Sigmoid colon (tissue), 7 donors: ENCODE measurements around the gene PPIP5K2. TPM values are rescaled to one million over a fixed set of nuclear protein-coding genes. Genes with fewer than 3 reads are reported as not detected.
"Not testable (repeated sequence)": the region's sequence is repeated elsewhere in the genome, so short reads cannot be mapped to it uniquely, and the experiment has no call there.

Experiments used
- DNase-seq: peaks from one replicate; pipeline ENCODE4 v3.0.0-alpha.2; 2019
- H3K27ac ChIP-seq, 4 donors: fragments of 200-600 bp; sonication (generic); one replicate each; pipeline ENCODE4 v1.5.1; 2016 to 2019; ENCODE audit warnings: mild to moderate bottlenecking in 1 of 4
- H3K27me3 ChIP-seq, 3 donors: fragments of 200-600 bp; sonication (generic); one replicate each; pipeline ENCODE4 v1.5.1; 2019; ENCODE audit warnings: mild to moderate bottlenecking in 1 of 3
- H3K36me3 ChIP-seq, 4 donors: fragments of 200-600 bp; sonication (generic); one replicate each; pipeline ENCODE4 v1.5.1; 2016 to 2019
- H3K4me1 ChIP-seq, 4 donors: fragments of 200-600 bp; sonication (generic); one replicate each; pipeline ENCODE4 v1.5.1; 2017 to 2019
- H3K4me3 ChIP-seq, 4 donors: fragments of 200-600 bp; sonication (generic); one replicate each; pipeline ENCODE4 v1.5.1; 2017 to 2019; ENCODE audit warnings: mild to moderate bottlenecking in 2 of 4, moderate library complexity in 1 of 4
- H3K9me3 ChIP-seq, 4 donors: fragments of 200-600 bp in 3 of 4; sonication (generic) in 3 of 4; one replicate each; pipeline versions ENCODE4 v1.5.1 to v1.6.1; 2013 to 2019
- EP300 ChIP-seq, 4 donors: sonication (generic); formaldehyde crosslinking; IDR thresholded peaks; one replicate each; pipeline ENCODE4 v1.6.1; 2017; ENCODE audit warnings: antibody characterized with exemption in 4 of 4
- POLR2A ChIP-seq, 2 donors: fragments of 450-650 bp; IDR thresholded peaks; one replicate each; pipeline ENCODE4 v1.6.1; 2016; ENCODE audit warnings: antibody characterized with exemption in 2 of 2, mild to moderate bottlenecking in 2 of 2, moderate library complexity in 2 of 2
- POLR2AphosphoS5 ChIP-seq, 4 donors: sonication (generic); formaldehyde crosslinking; IDR thresholded peaks; one replicate each; pipeline ENCODE4 v1.6.1; 2017; ENCODE audit warnings: antibody characterized with exemption in 4 of 4
- WGBS, 2 donors: extraction: QIAGEN DNeasy Blood & Tissue Kit; methylation state at CpG; one replicate each; pipeline ENCODE4 v1.1.7; 2013; 5-methylcytosine and 5-hydroxymethylcytosine counted together
- intact Hi-C: fragments of 100-400 bp; cut with DNase I; formaldehyde crosslinking; loops from one replicate; pipeline ENCODE4 v1.15.1; 2023
- polyA plus RNA-seq, 3 donors: library from polyadenylated mRNA; stranded (reverse); fragments of 200-250 nt; gene quantifications; one replicate each; pipeline ENCODE4 v1.2.3, GENCODE V29; 2013
- total RNA-seq, 4 donors: library from RNA; depleted of rRNA; stranded (reverse); fragments of >200 nt; gene quantifications; one replicate each; pipeline ENCODE4 v1.1.0, GENCODE V29; 2016
- TF ChIP-seq, protein P1 (sequence below), 4 experiments: fragments of 450-650 bp in 3 of 4; fragments of 200-600 bp in 1 of 4; IDR thresholded peaks; one replicate each; pipeline ENCODE4 v1.5.1; 2016 to 2019; ENCODE audit warnings: antibody characterized with exemption in 4 of 4, mild to moderate bottlenecking in 3 of 4, moderate library complexity in 2 of 4
- donor health status: healthy with polysubstance abuse.
- donor health status: Bipolar disorder and iron deficiency.
- donor health status: healthy.

The PPIP5K2 gene
- total and polyA plus RNA-seq, 7 donors: 20.4 to 34.1 (median 22.8) TPM

DNA sequence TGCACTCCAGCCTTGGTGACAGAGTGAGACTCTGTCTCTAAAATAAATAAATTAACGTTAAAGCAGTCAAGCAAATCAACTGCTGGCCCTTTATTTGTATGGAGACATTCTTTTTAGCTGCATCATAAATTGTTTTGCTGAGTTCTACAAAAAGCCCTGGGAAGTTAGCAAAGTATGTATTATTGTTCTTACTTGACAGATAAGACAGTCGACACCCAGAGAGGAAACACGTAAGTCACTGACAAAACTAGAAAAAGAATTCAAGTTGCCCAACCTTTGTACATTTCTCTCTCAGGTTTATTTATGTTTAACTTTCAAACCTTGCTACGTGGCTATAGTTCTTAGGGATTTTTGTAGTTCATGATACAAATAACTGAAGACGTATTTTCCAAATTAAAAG, 98.1 kb downstream of the PPIP5K2 start:
- WGBS, 2 donors: 60 to 77% methylated on average over 5 of the region's 5 CpGs
- Histone ChIP-seq H3K36me3 (no peaks in the 10 kb centered on the region), H3K4me3 (no peak overlapping the region), H3K9me3 (no peaks in the 10 kb centered on the region), H3K4me1 (no peaks in the 10 kb centered on the region), H3K27me3 (no peaks in the 10 kb centered on the region), H3K27ac (no peak overlapping the region)
- no peak for TF ChIP-seq EP300 (IDR thresholded peaks at IDR 0.05)
- TF ChIP-seq, protein P1, sequence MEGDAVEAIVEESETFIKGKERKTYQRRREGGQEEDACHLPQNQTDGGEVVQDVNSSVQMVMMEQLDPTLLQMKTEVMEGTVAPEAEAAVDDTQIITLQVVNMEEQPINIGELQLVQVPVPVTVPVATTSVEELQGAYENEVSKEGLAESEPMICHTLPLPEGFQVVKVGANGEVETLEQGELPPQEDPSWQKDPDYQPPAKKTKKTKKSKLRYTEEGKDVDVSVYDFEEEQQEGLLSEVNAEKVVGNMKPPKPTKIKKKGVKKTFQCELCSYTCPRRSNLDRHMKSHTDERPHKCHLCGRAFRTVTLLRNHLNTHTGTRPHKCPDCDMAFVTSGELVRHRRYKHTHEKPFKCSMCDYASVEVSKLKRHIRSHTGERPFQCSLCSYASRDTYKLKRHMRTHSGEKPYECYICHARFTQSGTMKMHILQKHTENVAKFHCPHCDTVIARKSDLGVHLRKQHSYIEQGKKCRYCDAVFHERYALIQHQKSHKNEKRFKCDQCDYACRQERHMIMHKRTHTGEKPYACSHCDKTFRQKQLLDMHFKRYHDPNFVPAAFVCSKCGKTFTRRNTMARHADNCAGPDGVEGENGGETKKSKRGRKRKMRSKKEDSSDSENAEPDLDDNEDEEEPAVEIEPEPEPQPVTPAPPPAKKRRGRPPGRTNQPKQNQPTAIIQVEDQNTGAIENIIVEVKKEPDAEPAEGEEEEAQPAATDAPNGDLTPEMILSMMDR (IDR thresholded peaks at IDR 0.05): no peak
- TF ChIP-seq POLR2A (IDR thresholded peaks at IDR 0.05): no peak
- TF ChIP-seq POLR2AphosphoS5 (IDR thresholded peaks at IDR 0.05): no peak
- DNase-seq: no peak
- intact Hi-C loops: no loop called here

DNA sequence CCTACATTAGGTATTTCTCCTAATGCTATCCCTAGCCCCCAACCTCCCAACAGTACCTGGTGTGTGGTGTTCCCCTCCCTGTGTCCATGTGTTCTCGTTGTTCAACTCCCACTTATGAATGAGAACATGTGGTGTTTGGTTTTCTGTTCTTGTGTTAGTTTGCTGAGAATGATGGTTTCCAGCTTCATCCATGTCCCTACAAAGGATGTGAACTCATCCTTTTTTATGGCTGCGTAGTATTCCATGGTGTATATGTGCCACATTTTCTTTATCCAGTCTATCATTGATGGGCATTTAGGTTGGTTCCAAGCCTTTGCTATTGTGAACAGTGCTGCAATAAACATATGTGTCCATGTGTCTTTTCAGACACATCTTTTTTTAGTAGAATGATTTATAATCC, 99.0 kb downstream of the PPIP5K2 start:
- WGBS, 2 donors: 96 to 98% methylated on average over 2 of the region's 2 CpGs
- H3K36me3 ChIP-seq, H3K9me3 ChIP-seq, H3K27ac ChIP-seq, intact Hi-C loops, DNase-seq, H3K27me3 ChIP-seq, H3K4me1 ChIP-seq, H3K4me3 ChIP-seq: not testable (repeated sequence)

DNA sequence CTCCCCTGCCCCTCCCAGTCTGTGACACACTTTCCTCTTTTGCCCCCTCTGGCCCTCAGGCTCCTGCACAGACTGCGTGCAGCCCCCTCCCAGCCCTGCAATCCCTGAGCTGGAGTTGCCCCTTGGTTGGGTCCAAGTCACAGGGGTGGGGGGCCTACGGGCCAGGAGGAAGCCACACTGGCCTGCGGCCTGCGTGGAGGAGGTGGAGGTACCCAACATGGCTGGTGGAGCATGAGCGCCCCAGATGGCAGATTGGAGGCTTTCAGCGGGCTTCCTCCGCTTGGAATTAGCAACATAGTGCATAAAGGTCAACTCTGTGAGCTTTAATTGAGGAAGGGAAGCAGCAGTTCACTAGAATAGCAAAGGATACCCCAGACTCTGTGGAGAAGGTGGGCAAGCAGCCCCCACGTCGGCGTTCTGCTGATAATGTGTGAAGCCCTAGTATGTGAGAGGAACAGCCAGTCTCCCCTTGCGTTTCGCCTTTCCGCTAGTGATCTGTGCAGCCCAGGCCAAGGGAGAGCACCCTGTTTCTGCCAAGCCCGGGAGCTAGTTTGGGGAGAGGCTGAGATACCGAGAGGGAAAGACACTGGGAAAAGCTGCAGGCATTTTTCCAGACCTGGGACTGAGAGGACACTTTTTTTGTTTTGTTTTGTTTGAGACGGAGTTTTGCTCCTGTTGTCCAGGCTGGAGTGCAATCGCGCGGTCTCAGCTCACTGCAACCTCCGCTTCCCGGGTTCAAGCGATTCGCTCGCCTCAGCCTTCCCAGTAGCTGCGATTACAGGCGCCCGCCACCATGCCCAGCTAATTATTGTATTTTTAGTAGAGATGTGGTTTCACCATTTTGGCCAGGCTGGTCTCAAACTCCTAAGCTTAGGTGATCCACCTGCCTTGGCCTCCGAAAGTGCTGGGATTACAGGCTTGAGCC, 103.2 kb downstream of the PPIP5K2 start:
- no peak overlapping the region for H3K27ac ChIP-seq
- WGBS, 2 donors: 95% methylated on average over 28 of the region's 28 CpGs
- H3K27me3 ChIP-seq: no peaks in the 10 kb centered on the region
- intact Hi-C loops: no loop called here
- H3K4me1 ChIP-seq: no peaks in the 10 kb centered on the region
- no peak for TF ChIP-seq EP300 (IDR thresholded peaks at IDR 0.05)
- TF ChIP-seq, protein P1 (IDR thresholded peaks at IDR 0.05): no peak
- TF ChIP-seq POLR2A (IDR thresholded peaks at IDR 0.05): no peak
- no peak for TF ChIP-seq POLR2AphosphoS5 (IDR thresholded peaks at IDR 0.05)
- no peak overlapping the region for H3K4me3 ChIP-seq
- H3K36me3 ChIP-seq: no peaks in the 10 kb centered on the region
- no peaks in the 10 kb centered on the region for H3K9me3 ChIP-seq
- no peak for DNase-seq

DNA sequence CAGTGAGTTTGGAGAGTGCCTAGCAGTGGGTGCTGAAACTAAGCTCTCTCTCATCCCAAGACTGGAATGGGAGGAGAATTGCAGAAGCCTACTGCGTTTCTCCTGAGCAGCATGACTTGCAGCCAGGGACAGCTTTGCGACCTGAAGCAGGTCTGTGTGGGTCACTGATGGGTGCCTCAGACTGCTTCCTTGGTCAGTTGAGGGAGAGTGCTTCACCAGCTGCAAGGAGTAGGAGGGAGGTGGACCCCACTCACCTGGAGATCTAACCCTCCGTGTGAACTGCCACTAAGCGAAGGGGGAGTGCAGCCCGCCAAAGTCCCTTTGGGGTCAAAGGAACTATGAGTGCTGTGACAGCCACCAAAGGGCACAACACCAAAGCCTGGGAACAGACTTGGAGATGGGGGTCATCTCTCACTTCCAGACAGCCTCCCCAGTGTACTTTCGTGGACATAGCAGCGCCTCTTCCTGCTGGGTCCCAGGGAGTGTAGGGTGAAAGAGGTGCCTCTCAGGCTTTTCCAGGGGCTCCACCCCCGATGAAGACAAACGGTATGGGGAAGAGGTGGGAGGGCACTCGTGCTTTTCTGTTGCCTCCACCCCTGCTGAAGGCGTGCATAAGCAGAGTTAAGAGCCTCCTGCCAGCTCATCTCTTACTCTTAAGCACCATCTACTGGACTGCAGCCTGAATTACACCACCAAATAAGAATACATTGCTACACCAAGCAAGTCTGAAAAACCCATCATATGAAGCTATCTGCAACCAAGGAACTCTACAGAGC, 104.2 kb downstream of the PPIP5K2 start:
- Histone ChIP-seq H3K27ac (no peak overlapping the region), H3K27me3 (no peaks in the 10 kb centered on the region), H3K4me1 (no peaks in the 10 kb centered on the region), H3K4me3 (no peak overlapping the region), H3K9me3 (no peaks in the 10 kb centered on the region), H3K36me3 (no peaks in the 10 kb centered on the region)
- WGBS, 2 donors: 57 to 60% methylated on average over 11 of the region's 11 CpGs
- intact Hi-C loops: no loop called here
- TF ChIP-seq, protein P1 (IDR thresholded peaks at IDR 0.05): peak in 3 of 4 experiments; percentile 33 to 52 (median 49)
- TF ChIP-seq EP300 (IDR thresholded peaks at IDR 0.05): no peak
- no peak for TF ChIP-seq POLR2A (IDR thresholded peaks at IDR 0.05)
- no peak for DNase-seq

DNA sequence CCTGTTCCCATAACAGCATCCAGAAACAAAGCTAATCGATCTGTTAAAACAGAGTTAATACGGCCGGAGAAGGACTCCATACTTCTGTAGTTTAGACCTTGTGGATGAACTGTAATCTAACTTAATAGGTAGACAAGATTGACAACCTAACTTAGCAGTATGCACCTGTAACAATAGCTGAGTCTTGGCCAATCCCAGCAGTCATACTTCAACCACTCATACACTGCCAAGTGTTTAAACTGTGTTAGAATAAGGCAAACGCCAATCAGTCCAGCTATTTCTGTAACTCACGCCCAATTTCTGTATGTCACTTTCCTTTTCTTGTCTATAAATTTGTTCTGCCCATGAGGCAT, 104.8 kb downstream of the PPIP5K2 start:
- Histone ChIP-seq H3K4me3 (no peak overlapping the region), H3K36me3 (no peaks in the 10 kb centered on the region), H3K27ac (no peak overlapping the region), H3K4me1 (no peaks in the 10 kb centered on the region), H3K27me3 (no peaks in the 10 kb centered on the region), H3K9me3 (no peaks in the 10 kb centered on the region)
- DNase-seq: no peak
- WGBS, 2 donors: 85 to 87% methylated on average over 5 of the region's 5 CpGs
- TF ChIP-seq, protein P1 (IDR thresholded peaks at IDR 0.05): no peak
- TF ChIP-seq EP300 (IDR thresholded peaks at IDR 0.05) (no peak), POLR2AphosphoS5 (IDR thresholded peaks at IDR 0.05) (no peak), POLR2A (IDR thresholded peaks at IDR 0.05) (no peak)
- intact Hi-C loops: no loop called here
